Hematopoietic multipotent progenitor cell treated with erythropoietin and hydrocortisone succinate and interleukin-3 and kit ligand, for 8 days (in vitro differentiated cells): Measurements from ENCODE around the gene DNASE1L3.

Experiments used
- DNase-seq: peaks from one replicate; pipeline ENCODE4 v3.0.0-alpha.2; 2015

DNASE1L3 gene

GRCh38 chr3:58157700-58158099, 53.1 kb downstream of the DNASE1L3 start:
- DNase-seq: no peak

GRCh38 chr3:58155838-58156237, 54.9 kb downstream of the DNASE1L3 start:
- DNase-seq: no peak

GRCh38 chr3:58154626-58155449, 55.9 kb downstream of the DNASE1L3 start:
- DNase-seq: no peak

- no peak for DNase-seq
Measured at GRCh38 chr3:58153371-58153770, 57.4 kb downstream of the DNASE1L3 start.

GRCh38 chr3:58152225-58153015, 58.4 kb downstream of the DNASE1L3 start:
- no peak for DNase-seq

GRCh38 chr3:58151637-58152036, 59.1 kb downstream of the DNASE1L3 start:
- no peak for DNase-seq

GRCh38 chr3:58150810-58151199, 60.0 kb downstream of the DNASE1L3 start:
- no peak for DNase-seq

- DNase-seq: no peak
Measured at GRCh38 chr3:58150130-58150809, 60.5 kb downstream of the DNASE1L3 start.

- no peak for DNase-seq
Measured at GRCh38 chr3:58148049-58148448, 62.7 kb downstream of the DNASE1L3 start.

- no peak for DNase-seq
Measured at GRCh38 chr3:58144478-58145325, 66.1 kb downstream of the DNASE1L3 start.

GRCh38 chr3:58143417-58144055, 67.2 kb downstream of the DNASE1L3 start:
- DNase-seq: no peak
